DOHH2 (cell line): ENCODE results near the gene ATXN7L3.

Experiments
- CTCF ChIP-seq: fragments of 200-600 bp; sonication (generic); IDR thresholded peaks from one replicate; pipeline ENCODE4 v1.5.1; 2014; ENCODE audit warnings: antibody characterized with exemption, mild to moderate bottlenecking, low read depth, low read length; ENCODE audit not compliant: poor library complexity, severe bottlenecking
- EZH2phosphoT487 ChIP-seq: fragments of 200-600 bp; sonication (generic); IDR thresholded peaks from 2 replicates; pipeline ENCODE4 v1.6.1; 2017; ENCODE audit warnings: borderline replicate concordance, mild to moderate bottlenecking, antibody characterized with exemption, low read length, moderate library complexity, mixed read lengths

- TF ChIP-seq CTCF (no peak), EZH2phosphoT487 (no peak)
These were observed 7.7 kb downstream of the ATXN7L3 start for GRCh38 chr17:44191941-44192496.
